Left lung (tissue), 10 donors: ENCODE results near the gene ANKMY1. TPM values are rescaled to one million over a fixed set of nuclear protein-coding genes. Genes with fewer than 3 reads are reported as not detected.

Source experiments
- ATAC-seq: fragments of 200-7000 bp; cut with Tn5 transposase; one replicate; pipeline ENCODE4 v1.9.1; 2020; ENCODE audit warnings: moderate library complexity
- DNase-seq, 4 donors: peaks; one replicate each; pipeline ENCODE4 v3.0.0-alpha.2; 2013 to 2020
- H3K27ac ChIP-seq, 2 donors: fragments of 200-600 bp; sonication (generic) in 1 of 2; one replicate each; pipeline versions ENCODE4 v1.5.0 to v1.8.0; 2020 to 2021
- H3K27me3 ChIP-seq, 2 donors: fragments of 200-600 bp; sonication (generic) in 1 of 2; one replicate each; pipeline versions ENCODE4 v1.5.0 to v1.8.0; 2020 to 2021
- H3K36me3 ChIP-seq, 2 donors: fragments of 200-600 bp; sonication (generic) in 1 of 2; one replicate each; pipeline versions ENCODE4 v1.5.0 to v1.8.0; 2020 to 2021
- H3K4me1 ChIP-seq, 2 donors: fragments of 200-600 bp; one replicate each; pipeline ENCODE4 v1.8.0; 2021
- H3K4me3 ChIP-seq, 2 donors: fragments of 200-600 bp; sonication (generic) in 1 of 2; one replicate each; pipeline versions ENCODE4 v1.5.0 to v1.8.0; 2020 to 2021; ENCODE audit warnings: mild to moderate bottlenecking in 1 of 2
- H3K9me3 ChIP-seq, 2 donors: fragments of 200-600 bp; sonication (generic) in 1 of 2; one replicate each; pipeline versions ENCODE4 v1.5.0 to v1.8.0; 2020 to 2021
- intact Hi-C, 2 donors: fragments of 100-400 bp; cut with DNase I; formaldehyde crosslinking; loops; one replicate each; pipeline versions ENCODE4 v1.11.2 to v1.14.2; 2022
- polyA plus RNA-seq, 6 donors: library from polyadenylated mRNA; unstranded; fragments of 120-200 nt; gene quantifications; one replicate each; pipeline ENCODE4 v1.2.1, GENCODE V29; 2013; ENCODE audit not compliant: insufficient read length in 6 of 6
- total RNA-seq, 2 donors: library from RNA; stranded (reverse); fragmentation: NEBNext Ultra II Directional; extraction: Animal tissue kit (Norgen Biotek cat#: 25700); gene quantifications; one replicate each; pipeline ENCODE4 v1.2.1, GENCODE V29; 2021
- TF ChIP-seq, protein P1 (sequence below), 2 donors: fragments of 200-600 bp; sonication (generic) in 1 of 2; IDR thresholded peaks; one replicate each; pipeline versions ENCODE4 v1.5.0 to v1.8.0; 2021; ENCODE audit warnings: antibody characterized with exemption in 2 of 2
- donor health status: DM: no; HTN: yes; CAD: no.
- donor health status: DM: no; HTN: no; CAD: no.

ANKMY1 gene
- total and polyA plus RNA-seq, 8 donors: 11.8 to 20.1 (median 15.1) TPM

DNA sequence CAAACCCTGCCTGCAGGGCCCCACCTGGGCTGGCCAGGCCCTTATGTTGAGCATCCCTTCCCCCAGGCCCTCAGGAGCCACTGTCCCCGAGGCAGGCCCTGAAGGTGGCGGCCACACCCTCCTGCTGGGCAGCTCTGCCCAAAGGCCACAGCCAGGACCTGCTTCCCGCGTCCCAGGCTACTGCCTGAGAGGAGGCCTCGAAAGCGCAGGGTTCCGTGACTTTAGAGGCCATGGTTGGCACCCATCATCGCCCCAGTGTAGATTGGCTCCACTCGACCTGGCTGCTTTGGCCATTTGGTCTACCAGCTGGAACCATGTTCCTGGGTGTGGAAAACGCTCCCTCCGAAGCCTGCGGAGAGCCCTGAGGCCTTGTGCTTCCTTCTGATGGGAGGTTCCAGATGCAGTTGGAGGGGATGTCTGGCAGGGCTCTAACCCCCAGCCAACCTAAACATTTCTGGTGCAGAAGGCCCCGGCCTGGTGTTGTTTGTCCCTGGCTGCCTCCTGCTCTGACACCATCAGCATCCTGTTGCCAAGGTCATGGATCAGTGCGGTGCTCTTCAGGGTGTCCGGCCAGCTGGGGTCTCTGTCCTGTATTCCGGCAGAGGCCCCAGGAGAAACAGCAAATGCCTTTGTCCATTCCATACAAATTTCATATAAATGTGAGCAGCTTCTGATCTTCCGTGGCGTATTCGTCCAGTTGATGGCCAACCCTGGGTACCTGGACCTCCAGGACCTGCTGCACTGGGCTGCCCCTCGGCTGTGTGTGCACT, 43.5 kb upstream of the ANKMY1 start:
- peaks cover 0 to 59% of the 10 kb centered on the region in 2 donors for H3K36me3 ChIP-seq
- H3K27ac ChIP-seq: no peak overlapping the region
- H3K9me3 ChIP-seq: no peaks in the 10 kb centered on the region
- DNase-seq: peak in 2 of 4 donors; percentile 25 to 65
- H3K4me1 ChIP-seq: peaks cover 7 to 14% of the 10 kb centered on the region in 2 donors
- no peak overlapping the region for H3K4me3 ChIP-seq
- no peak for ATAC-seq
- intact Hi-C loops: no loop called here
- TF ChIP-seq, protein P1, sequence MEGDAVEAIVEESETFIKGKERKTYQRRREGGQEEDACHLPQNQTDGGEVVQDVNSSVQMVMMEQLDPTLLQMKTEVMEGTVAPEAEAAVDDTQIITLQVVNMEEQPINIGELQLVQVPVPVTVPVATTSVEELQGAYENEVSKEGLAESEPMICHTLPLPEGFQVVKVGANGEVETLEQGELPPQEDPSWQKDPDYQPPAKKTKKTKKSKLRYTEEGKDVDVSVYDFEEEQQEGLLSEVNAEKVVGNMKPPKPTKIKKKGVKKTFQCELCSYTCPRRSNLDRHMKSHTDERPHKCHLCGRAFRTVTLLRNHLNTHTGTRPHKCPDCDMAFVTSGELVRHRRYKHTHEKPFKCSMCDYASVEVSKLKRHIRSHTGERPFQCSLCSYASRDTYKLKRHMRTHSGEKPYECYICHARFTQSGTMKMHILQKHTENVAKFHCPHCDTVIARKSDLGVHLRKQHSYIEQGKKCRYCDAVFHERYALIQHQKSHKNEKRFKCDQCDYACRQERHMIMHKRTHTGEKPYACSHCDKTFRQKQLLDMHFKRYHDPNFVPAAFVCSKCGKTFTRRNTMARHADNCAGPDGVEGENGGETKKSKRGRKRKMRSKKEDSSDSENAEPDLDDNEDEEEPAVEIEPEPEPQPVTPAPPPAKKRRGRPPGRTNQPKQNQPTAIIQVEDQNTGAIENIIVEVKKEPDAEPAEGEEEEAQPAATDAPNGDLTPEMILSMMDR (IDR thresholded peaks at IDR 0.05): no peak
- no peaks in the 10 kb centered on the region for H3K27me3 ChIP-seq

DNA sequence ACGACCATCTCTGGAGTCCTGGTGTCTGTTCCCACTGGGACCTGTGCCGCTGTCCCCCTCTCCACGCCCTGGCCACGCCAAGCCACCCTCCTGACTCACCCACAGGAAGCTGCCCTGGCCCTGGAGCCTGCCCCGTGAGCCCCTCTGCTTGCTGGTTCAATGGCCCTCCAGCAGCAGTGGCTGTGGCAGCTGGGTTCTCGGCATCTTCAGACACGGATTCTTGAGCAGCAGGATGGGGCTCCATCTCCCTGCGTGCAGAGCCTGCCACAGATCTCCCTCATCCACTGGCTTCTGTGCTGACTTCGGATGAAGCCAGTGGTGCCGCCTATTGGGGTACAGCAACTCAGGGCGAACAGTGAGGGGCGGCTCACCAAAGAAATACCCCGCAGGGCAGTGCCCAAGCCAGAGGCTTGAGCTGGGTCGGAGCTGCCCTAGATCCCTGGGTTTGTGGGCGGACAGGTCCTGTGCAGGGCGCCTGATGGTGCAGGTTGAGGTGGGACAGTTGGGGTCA, 42.7 kb upstream of the ANKMY1 start:
- no peak for ATAC-seq
- no peaks in the 10 kb centered on the region for H3K27me3 ChIP-seq
- no peak overlapping the region for H3K4me3 ChIP-seq
- peak in 2 of 4 donors; percentile 22 to 77 for DNase-seq
- H3K9me3 ChIP-seq: no peaks in the 10 kb centered on the region
- intact Hi-C loops: no loop called here
- peaks cover 0 to 66% of the 10 kb centered on the region in 2 donors for H3K36me3 ChIP-seq
- no peak overlapping the region for H3K27ac ChIP-seq
- TF ChIP-seq, protein P1 (IDR thresholded peaks at IDR 0.05): no peak
- peaks cover 7 to 14% of the 10 kb centered on the region in 2 donors for H3K4me1 ChIP-seq

DNA sequence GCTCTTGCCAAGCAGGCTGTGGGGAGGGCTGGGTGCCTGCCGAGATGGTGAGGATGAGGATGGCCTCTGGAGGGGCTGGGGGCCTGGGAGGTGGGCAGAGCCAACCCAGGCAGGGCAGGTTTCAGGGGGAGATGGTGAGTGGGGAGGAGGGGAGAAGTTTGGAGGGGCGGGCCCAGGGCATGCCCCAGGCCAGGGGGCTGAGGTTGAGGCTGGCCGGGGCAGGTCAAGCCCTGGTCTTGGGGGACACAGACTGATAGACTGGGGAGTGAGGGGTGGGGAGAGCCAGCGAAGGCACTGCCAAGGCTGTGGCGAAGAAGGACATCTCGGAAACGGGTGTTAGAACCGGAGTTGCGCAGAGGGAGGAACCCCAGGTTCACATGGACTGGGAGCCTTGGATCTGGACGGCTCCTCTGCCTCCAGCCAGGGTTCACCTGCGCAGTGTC, 41.4 kb upstream of the ANKMY1 start:
- Histone ChIP-seq H3K4me3 (no peak overlapping the region), H3K9me3 (no peaks in the 10 kb centered on the region), H3K4me1 (peaks cover 1 to 5% of the 10 kb centered on the region in 2 donors), H3K27ac (no peak overlapping the region), H3K36me3 (peaks cover 0 to 79% of the 10 kb centered on the region in 2 donors), H3K27me3 (no peaks in the 10 kb centered on the region)
- TF ChIP-seq, protein P1 (IDR thresholded peaks at IDR 0.05): no peak
- intact Hi-C loops: no loop called here
- ATAC-seq: no peak
- DNase-seq: peak in 2 of 4 donors; percentile 26 to 69

DNA sequence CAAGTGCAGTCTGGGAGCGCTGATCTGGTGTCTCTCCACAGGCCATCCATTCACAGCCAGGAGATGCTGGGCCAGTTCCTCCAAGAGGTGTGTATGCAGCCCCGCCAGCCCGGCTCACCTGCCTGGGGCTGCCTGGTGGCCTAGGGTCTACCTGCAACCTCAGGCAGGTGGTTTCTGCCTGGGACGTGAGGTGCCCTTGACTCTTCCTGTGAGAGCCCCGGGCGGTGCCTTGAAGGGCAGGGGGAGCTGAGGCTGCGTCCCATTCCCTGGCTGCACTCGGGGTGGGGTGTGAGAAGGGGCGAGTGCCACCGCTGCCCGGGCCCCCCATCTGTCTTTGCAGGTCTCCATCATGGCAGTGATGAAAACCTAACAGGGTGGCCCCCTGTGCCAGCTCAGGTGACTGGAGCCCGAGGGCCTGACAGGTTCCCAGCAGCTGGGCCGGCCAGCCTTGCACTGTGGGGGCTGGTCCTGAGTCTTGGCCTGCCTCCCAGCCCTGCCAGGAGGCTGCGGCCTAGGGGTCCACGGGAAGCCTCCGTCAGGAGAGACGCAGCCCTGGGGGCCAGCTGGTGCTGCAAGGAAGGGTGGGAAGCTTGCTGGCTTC, 40.6 kb upstream of the ANKMY1 start:
- no peak overlapping the region for H3K27ac ChIP-seq
- ATAC-seq (no peak), DNase-seq (peak in 2 of 4 donors; percentile 25 to 80)
- intact Hi-C loops: no loop called here
- peaks cover 0 to 86% of the 10 kb centered on the region in 2 donors for H3K36me3 ChIP-seq
- TF ChIP-seq, protein P1 (IDR thresholded peaks at IDR 0.05): no peak
- no peak overlapping the region for H3K4me3 ChIP-seq
- H3K4me1 ChIP-seq: no peaks in the 10 kb centered on the region
- no peaks in the 10 kb centered on the region for H3K27me3 ChIP-seq
- H3K9me3 ChIP-seq: no peaks in the 10 kb centered on the region
